Activated naive CD8-positive, alpha-beta T cell (primary cell): Measurements from ENCODE around the gene RPTOR.

Source experiments
- H3K27ac Mint-ChIP-seq: one replicate; pipeline ENCODE4 v1.8.0; 2021; ENCODE audit warnings: mixed read lengths
- H3K27me3 Mint-ChIP-seq: one replicate; pipeline ENCODE4 v1.8.0; 2021; ENCODE audit warnings: mixed read lengths
- H3K36me3 Mint-ChIP-seq: one replicate; pipeline ENCODE4 v1.8.0; 2021; ENCODE audit warnings: mixed read lengths
- H3K4me1 Mint-ChIP-seq: one replicate; pipeline ENCODE4 v1.8.0; 2021; ENCODE audit warnings: low read depth, mixed read lengths
- H3K4me3 Mint-ChIP-seq: one replicate; pipeline ENCODE4 v1.8.0; 2021; ENCODE audit warnings: mild to moderate bottlenecking, mixed read lengths
- H3K9me3 Mint-ChIP-seq: one replicate; pipeline ENCODE4 v1.8.0; 2021; ENCODE audit warnings: low read depth, mixed read lengths

RPTOR gene

GRCh38 chr17:80584176-80584905, 39.7 kb downstream of the RPTOR start:
- Mint-ChIP-seq H3K27ac (no peak overlapping the region), H3K27me3 (no peaks in the 10 kb centered on the region), H3K4me1 (peaks cover 46% of the 10 kb centered on the region), H3K4me3 (no peak overlapping the region), H3K9me3 (no peaks in the 10 kb centered on the region), H3K36me3 (peaks cover 6% of the 10 kb centered on the region)

DNA sequence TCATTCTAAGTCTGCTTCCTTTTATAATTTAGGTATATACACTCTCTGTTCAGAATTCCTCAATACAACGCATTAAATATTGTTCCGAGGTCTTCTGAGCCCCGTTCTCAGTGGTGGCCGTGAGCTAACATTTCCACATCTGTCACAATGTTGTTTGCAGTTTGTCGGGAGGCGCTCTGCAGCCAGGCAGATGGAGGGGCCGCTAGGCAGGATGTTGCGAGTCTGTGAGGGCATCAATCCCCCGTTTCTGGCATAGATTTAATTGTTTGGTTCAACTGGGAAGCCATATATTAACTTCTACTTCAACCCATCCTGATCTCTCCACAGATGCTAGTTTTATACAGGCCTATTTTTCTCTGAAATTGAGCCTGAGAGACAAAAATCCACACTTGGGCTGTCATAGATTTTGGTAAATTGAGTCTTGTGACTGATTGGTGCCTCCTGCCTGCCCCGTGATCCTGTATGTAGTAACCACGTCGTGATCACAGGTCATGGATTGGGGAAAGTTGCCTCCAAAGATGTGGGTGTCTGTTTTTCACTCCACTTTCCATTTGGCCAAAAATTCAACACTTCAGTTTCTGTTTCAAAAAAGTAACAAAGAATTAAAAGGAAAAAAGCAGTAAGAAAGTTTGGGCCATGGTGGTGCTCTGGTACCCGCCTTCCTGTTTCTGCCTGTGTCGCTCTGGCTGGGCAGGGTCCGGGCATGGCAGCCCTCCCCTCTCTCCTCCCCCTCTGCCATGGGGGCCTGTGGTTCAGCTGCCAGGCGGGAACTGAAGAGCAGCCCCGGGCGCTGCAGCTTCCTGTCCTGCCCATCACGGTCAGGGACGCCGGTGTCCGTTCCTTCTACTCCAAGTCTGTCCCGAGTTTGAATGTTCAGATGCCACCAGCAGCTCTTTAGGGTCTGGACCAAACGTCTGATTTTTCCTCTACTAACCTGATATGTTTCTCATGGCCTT, 41.5 kb downstream of the RPTOR start:
- Mint-ChIP-seq H3K27me3 (no peaks in the 10 kb centered on the region), H3K4me1 (peaks cover 55% of the 10 kb centered on the region), H3K27ac (peak overlapping the region; percentile 73), H3K9me3 (no peaks in the 10 kb centered on the region), H3K4me3 (peak overlapping the region; percentile 30), H3K36me3 (peaks cover 4% of the 10 kb centered on the region)

- Mint-ChIP-seq H3K4me1 (peaks cover 60% of the 10 kb centered on the region), H3K27ac (no peak overlapping the region), H3K27me3 (no peaks in the 10 kb centered on the region), H3K36me3 (peaks cover 4% of the 10 kb centered on the region), H3K9me3 (no peaks in the 10 kb centered on the region), H3K4me3 (peak overlapping the region; percentile 30)
Measured at GRCh38 chr17:80586846-80587228, 42.2 kb downstream of the RPTOR start.

GRCh38 chr17:80588702-80589383, 44.2 kb downstream of the RPTOR start:
- no peak overlapping the region for H3K4me3 Mint-ChIP-seq
- peaks cover 64% of the 10 kb centered on the region for H3K4me1 Mint-ChIP-seq
- H3K27me3 Mint-ChIP-seq = no peaks in the 10 kb centered on the region
- H3K27ac Mint-ChIP-seq = no peak overlapping the region
- H3K9me3 Mint-ChIP-seq = no peaks in the 10 kb centered on the region
- H3K36me3 Mint-ChIP-seq = peaks cover 2% of the 10 kb centered on the region

DNA sequence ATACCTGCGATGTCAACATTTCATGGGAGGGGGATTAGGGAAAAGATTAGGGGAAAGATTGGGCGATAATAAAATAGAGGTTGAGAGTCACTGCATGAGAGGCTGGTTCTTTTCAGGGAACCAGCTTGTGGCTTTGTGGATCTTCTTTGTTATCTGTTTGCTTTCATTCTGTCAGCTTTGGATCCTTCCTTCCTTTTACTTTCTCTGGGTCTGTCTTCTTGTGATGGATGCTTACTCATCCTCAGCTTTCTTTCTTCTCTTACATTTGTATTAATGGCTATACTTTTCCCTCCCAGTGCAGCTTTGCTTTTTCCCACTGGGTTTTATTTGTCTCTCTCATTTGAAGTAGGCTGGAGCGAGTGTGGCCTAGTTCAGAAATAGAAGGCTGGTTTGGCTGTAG, 47.1 kb downstream of the RPTOR start:
- peaks cover 67% of the 10 kb centered on the region for H3K4me1 Mint-ChIP-seq
- peak overlapping the region; percentile 84 for H3K27ac Mint-ChIP-seq
- no peak overlapping the region for H3K4me3 Mint-ChIP-seq
- no peaks in the 10 kb centered on the region for H3K27me3 Mint-ChIP-seq
- no peaks in the 10 kb centered on the region for H3K9me3 Mint-ChIP-seq
- no peaks in the 10 kb centered on the region for H3K36me3 Mint-ChIP-seq

GRCh38 chr17:80592243-80592642, 47.6 kb downstream of the RPTOR start:
- no peaks in the 10 kb centered on the region for H3K36me3 Mint-ChIP-seq
- H3K4me1 Mint-ChIP-seq = peaks cover 69% of the 10 kb centered on the region
- H3K9me3 Mint-ChIP-seq = no peaks in the 10 kb centered on the region
- H3K4me3 Mint-ChIP-seq = no peak overlapping the region
- peak overlapping the region; percentile 84 for H3K27ac Mint-ChIP-seq
- no peaks in the 10 kb centered on the region for H3K27me3 Mint-ChIP-seq

GRCh38 chr17:80593181-80593580, 48.5 kb downstream of the RPTOR start:
- no peaks in the 10 kb centered on the region for H3K27me3 Mint-ChIP-seq
- H3K27ac Mint-ChIP-seq = no peak overlapping the region
- H3K4me3 Mint-ChIP-seq = no peak overlapping the region
- peaks cover 75% of the 10 kb centered on the region for H3K4me1 Mint-ChIP-seq
- H3K36me3 Mint-ChIP-seq = peaks cover 2% of the 10 kb centered on the region
- H3K9me3 Mint-ChIP-seq = no peaks in the 10 kb centered on the region

DNA sequence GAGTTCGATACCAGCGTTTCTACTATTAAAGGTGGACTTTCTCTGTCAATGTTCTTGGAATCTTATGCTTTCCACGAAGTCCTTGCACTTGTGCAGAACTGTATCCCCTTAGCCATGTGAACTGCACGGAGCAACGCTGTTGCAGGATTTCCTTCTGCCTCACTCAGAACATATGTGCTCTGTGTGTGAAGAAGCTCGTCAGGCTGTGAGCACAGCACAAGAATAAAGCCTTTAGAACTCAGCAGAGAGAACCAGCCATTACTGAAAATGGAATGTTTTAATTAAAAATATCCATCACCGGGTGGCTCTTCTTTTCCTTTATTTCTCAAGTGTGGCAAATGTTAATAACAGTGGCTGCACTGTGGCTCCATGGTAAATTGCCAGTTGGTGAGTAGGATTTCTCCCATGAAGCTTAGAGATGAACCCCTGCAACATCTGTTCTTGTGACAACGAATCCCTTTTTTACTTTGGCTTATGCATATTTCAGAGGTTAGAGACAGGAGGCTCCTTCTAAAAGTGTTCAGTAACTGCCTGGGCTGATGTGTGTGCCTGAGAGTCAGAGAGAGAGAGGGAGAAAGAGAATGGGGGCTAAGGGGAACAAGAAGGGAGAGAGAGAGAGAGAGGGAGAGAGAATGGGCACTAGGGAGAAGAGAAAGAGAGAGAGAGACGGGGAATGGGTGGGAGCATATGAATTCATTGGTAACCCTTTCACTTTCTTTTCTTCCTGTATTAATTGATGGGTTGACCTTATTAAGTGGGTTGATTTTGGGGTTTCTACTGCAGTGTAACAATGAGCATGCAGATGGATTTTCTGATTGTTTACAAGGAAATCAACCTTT, 50.0 kb downstream of the RPTOR start:
- H3K9me3 Mint-ChIP-seq = no peaks in the 10 kb centered on the region
- H3K4me3 Mint-ChIP-seq = no peak overlapping the region
- peaks cover 78% of the 10 kb centered on the region for H3K4me1 Mint-ChIP-seq
- H3K27ac Mint-ChIP-seq = no peak overlapping the region
- H3K36me3 Mint-ChIP-seq = peaks cover 3% of the 10 kb centered on the region
- no peaks in the 10 kb centered on the region for H3K27me3 Mint-ChIP-seq

GRCh38 chr17:80596760-80597608, 52.3 kb downstream of the RPTOR start:
- Mint-ChIP-seq H3K36me3 (peaks cover 3% of the 10 kb centered on the region), H3K27me3 (no peaks in the 10 kb centered on the region), H3K9me3 (no peaks in the 10 kb centered on the region), H3K27ac (peak overlapping the region; percentile 13), H3K4me3 (no peak overlapping the region), H3K4me1 (peaks cover 67% of the 10 kb centered on the region)

DNA sequence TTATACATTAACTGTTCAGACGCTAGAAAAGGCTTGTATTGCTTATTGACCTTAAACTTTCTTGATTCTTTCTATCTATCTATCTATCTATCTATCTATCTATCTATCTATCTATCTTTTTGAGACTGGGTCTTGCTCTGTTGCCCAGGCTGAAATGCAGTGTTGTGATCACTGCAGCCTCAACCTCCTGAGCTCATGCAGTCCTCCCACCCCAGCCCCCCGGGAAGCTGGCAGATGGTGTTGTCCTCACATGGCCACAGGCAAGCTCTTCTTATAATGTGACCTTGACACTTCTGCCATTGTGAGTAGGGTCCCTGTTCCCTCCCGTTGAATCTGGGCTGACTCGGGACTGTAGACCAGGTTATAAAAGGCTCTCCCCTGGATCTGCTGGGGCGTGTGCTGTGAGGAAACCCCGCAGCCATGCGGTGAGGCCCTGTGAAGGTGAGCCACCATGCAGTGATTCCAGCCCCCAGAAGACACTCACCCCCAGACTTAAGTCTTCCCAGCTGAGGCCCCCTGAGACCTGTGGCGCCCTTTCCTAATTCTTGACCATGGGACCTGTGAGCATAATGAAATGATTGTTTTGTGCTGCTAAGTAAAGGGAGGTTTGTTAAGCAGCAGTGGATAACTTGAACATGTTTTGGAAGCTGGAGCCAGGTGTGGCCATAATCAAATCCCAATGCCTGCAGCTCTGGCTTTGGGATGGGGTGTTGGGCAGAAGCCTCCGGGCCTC, 54.3 kb downstream of the RPTOR start:
- no peak overlapping the region for H3K4me3 Mint-ChIP-seq
- peaks cover 76% of the 10 kb centered on the region for H3K4me1 Mint-ChIP-seq
- no peaks in the 10 kb centered on the region for H3K9me3 Mint-ChIP-seq
- H3K27ac Mint-ChIP-seq = peak overlapping the region; percentile 68
- H3K27me3 Mint-ChIP-seq = no peaks in the 10 kb centered on the region
- peaks cover 3% of the 10 kb centered on the region for H3K36me3 Mint-ChIP-seq

- Mint-ChIP-seq H3K27ac (peak overlapping the region; percentile 54), H3K36me3 (peaks cover 3% of the 10 kb centered on the region), H3K4me1 (peaks cover 79% of the 10 kb centered on the region), H3K9me3 (no peaks in the 10 kb centered on the region), H3K27me3 (no peaks in the 10 kb centered on the region), H3K4me3 (no peak overlapping the region)
Measured at GRCh38 chr17:80599546-80600305, 55.1 kb downstream of the RPTOR start.

GRCh38 chr17:80601146-80601545, 56.5 kb downstream of the RPTOR start:
- Mint-ChIP-seq H3K4me3 (no peak overlapping the region), H3K4me1 (peaks cover 79% of the 10 kb centered on the region), H3K27me3 (no peaks in the 10 kb centered on the region), H3K36me3 (peaks cover 3% of the 10 kb centered on the region), H3K27ac (no peak overlapping the region), H3K9me3 (no peaks in the 10 kb centered on the region)
